HL-60 (cell line): Measurements from ENCODE around the gene ANKS1B.

Experiments
- DNase-seq, 2 experiments: peaks; one replicate each; pipeline ENCODE4 v3.0.0-alpha.2; 2010 to 2020; ENCODE audit warnings: low read depth in 1 of 2, low spot score in 1 of 2
- H3K27ac ChIP-seq: fragments of 250-450 bp; sonication (Bioruptor Pico); replicated peaks from 2 replicates; pipeline ENCODE4 v1.5.1; 2020; ENCODE audit warnings: mild to moderate bottlenecking, moderate library complexity
- H3K27me3 ChIP-seq: fragments of 250-450 bp; sonication (Bioruptor Pico); 2 replicates; pipeline ENCODE4 v1.5.1; 2021; ENCODE audit warnings: mild to moderate bottlenecking, moderate library complexity; ENCODE audit not compliant: insufficient read depth, poor library complexity, severe bottlenecking
- H3K4me3 ChIP-seq: replicated peaks from 2 replicates; pipeline ENCODE4 v1.5.1; 2011; ENCODE audit warnings: mild to moderate bottlenecking, control low read depth, low read length; ENCODE audit not compliant: insufficient read depth
- GABPA ChIP-seq: IDR thresholded peaks from 2 replicates; pipeline ENCODE4 v1.6.1; 2012; ENCODE audit warnings: low read depth
- POLR2AphosphoS5 ChIP-seq: IDR thresholded peaks from 2 replicates; pipeline ENCODE4 v1.6.1; 2012; ENCODE audit warnings: low read depth
- SPI1 ChIP-seq: IDR thresholded peaks from 2 replicates; pipeline ENCODE4 v1.6.1; 2012; ENCODE audit warnings: low read depth, mild to moderate bottlenecking, borderline replicate concordance
- TF ChIP-seq, protein P1 (sequence below): IDR thresholded peaks from one replicate; pipeline ENCODE4 v1.5.1; 2011; ENCODE audit warnings: low read length, control low read depth, inconsistent platforms; ENCODE audit not compliant: insufficient read depth
- TF ChIP-seq, protein P2 (sequence below): IDR thresholded peaks from 2 replicates; pipeline ENCODE4 v1.6.1; 2012; ENCODE audit warnings: low read depth; ENCODE audit not compliant: insufficient replicate concordance

ANKS1B gene

GRCh38 chr12:98908866-98909265 is 1075.9 kb downstream of the ANKS1B start:
- Histone ChIP-seq H3K27me3 (peaks cover 19% of the 10 kb centered on the region), H3K27ac (no peak overlapping the region), H3K4me3 (no peak overlapping the region)
- TF ChIP-seq GABPA (no peak), SPI1 (no peak), POLR2AphosphoS5 (no peak)
- TF ChIP-seq, protein P1, sequence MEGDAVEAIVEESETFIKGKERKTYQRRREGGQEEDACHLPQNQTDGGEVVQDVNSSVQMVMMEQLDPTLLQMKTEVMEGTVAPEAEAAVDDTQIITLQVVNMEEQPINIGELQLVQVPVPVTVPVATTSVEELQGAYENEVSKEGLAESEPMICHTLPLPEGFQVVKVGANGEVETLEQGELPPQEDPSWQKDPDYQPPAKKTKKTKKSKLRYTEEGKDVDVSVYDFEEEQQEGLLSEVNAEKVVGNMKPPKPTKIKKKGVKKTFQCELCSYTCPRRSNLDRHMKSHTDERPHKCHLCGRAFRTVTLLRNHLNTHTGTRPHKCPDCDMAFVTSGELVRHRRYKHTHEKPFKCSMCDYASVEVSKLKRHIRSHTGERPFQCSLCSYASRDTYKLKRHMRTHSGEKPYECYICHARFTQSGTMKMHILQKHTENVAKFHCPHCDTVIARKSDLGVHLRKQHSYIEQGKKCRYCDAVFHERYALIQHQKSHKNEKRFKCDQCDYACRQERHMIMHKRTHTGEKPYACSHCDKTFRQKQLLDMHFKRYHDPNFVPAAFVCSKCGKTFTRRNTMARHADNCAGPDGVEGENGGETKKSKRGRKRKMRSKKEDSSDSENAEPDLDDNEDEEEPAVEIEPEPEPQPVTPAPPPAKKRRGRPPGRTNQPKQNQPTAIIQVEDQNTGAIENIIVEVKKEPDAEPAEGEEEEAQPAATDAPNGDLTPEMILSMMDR, result no peak
- TF ChIP-seq, protein P2, sequence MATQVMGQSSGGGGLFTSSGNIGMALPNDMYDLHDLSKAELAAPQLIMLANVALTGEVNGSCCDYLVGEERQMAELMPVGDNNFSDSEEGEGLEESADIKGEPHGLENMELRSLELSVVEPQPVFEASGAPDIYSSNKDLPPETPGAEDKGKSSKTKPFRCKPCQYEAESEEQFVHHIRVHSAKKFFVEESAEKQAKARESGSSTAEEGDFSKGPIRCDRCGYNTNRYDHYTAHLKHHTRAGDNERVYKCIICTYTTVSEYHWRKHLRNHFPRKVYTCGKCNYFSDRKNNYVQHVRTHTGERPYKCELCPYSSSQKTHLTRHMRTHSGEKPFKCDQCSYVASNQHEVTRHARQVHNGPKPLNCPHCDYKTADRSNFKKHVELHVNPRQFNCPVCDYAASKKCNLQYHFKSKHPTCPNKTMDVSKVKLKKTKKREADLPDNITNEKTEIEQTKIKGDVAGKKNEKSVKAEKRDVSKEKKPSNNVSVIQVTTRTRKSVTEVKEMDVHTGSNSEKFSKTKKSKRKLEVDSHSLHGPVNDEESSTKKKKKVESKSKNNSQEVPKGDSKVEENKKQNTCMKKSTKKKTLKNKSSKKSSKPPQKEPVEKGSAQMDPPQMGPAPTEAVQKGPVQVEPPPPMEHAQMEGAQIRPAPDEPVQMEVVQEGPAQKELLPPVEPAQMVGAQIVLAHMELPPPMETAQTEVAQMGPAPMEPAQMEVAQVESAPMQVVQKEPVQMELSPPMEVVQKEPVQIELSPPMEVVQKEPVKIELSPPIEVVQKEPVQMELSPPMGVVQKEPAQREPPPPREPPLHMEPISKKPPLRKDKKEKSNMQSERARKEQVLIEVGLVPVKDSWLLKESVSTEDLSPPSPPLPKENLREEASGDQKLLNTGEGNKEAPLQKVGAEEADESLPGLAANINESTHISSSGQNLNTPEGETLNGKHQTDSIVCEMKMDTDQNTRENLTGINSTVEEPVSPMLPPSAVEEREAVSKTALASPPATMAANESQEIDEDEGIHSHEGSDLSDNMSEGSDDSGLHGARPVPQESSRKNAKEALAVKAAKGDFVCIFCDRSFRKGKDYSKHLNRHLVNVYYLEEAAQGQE, result no peak
- DNase-seq, result no peak

DNA sequence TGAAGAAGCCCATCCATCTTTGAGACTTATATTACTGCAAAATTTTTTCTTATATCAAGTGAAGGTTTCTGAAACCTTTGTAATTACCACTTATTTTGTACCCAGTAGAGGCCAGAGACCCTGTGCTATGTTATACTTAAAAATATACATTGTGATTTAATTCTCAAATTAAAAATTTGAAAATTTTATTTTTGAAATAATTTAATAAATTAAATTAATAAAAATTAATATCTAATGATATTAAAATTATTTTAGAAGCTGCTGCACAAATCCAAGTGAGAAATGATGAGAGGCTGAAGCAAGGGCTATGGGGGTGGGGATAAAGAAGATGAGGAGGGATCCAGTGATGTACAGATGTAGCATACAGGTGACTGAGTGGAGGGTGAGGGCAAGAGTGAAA is 1080.9 kb downstream of the ANKS1B start:
- H3K27ac ChIP-seq, result no peak overlapping the region

DNA sequence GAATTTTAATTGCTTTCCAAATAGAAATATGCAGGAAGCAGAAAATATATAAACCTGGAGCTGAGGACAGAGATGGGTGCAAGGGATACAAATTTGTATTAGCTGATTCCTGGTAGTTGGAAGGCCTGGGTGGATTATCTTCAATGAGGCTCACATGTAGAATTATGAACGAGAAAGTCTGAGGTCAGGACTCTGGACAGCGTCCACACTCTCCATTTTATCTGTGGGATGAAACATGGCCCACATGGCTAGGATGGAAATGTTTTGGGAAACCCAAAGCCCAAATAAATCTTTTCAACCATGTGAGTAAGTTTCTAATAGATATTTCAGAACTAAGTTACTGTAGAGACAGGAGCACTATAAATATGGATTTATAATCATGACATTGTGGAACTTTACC is 1083.5 kb downstream of the ANKS1B start:
- no peak for TF ChIP-seq SPI1
- TF ChIP-seq, protein P2, result peak; percentile 93
- H3K27ac ChIP-seq, result no peak overlapping the region
- H3K4me3 ChIP-seq, result no peak overlapping the region
- H3K27me3 ChIP-seq, result peaks cover 13% of the 10 kb centered on the region
- no peak for DNase-seq

More for the DNA sequence above, 1080.9 kb downstream of the ANKS1B start:
- Histone ChIP-seq H3K4me3 (no peak overlapping the region), H3K27me3 (no peaks in the 10 kb centered on the region)
- TF ChIP-seq, protein P2, result no peak
- TF ChIP-seq POLR2AphosphoS5 (no peak), SPI1 (no peak), GABPA (no peak)
- TF ChIP-seq, protein P1, result no peak
- no peak for DNase-seq

- DNase-seq, result no peak
- no peak overlapping the region for H3K27ac ChIP-seq
- peaks cover 45% of the 10 kb centered on the region for H3K27me3 ChIP-seq
- TF ChIP-seq POLR2AphosphoS5, result no peak
- TF ChIP-seq GABPA, result no peak
- TF ChIP-seq, protein P1, result no peak
- TF ChIP-seq, protein P2, result peak; percentile 93
- no peak for TF ChIP-seq SPI1
- H3K4me3 ChIP-seq, result no peak overlapping the region
These were observed 1087.8 kb downstream of the ANKS1B start for GRCh38 chr12:98896938-98897337.
